SH-SY5Y (cell line): ENCODE measurements around the gene IL16.

Experiments
- GATA2 ChIP-seq: IDR thresholded peaks from 2 replicates; pipeline ENCODE4 v1.6.1; 2011; ENCODE audit warnings: mild to moderate bottlenecking, low read depth, low read length
- GATA3 ChIP-seq: IDR thresholded peaks from 2 replicates; pipeline ENCODE4 v1.6.1; 2011; ENCODE audit warnings: low read depth, mild to moderate bottlenecking, low read length, moderate library complexity

Gene IL16

GRCh38 chr15:81279621-81280485 is 83.2 kb downstream of the IL16 start:
- TF ChIP-seq GATA2 (no peak), GATA3 (no peak)

- TF ChIP-seq GATA3 (no peak), GATA2 (no peak)
Observed at GRCh38 chr15:81280696-81281455, 84.2 kb downstream of the IL16 start.

GRCh38 chr15:81281456-81281735 is 84.7 kb downstream of the IL16 start:
- TF ChIP-seq GATA3, result no peak
- no peak for TF ChIP-seq GATA2

GRCh38 chr15:81281766-81282605 is 85.3 kb downstream of the IL16 start:
- no peak for TF ChIP-seq GATA2
- no peak for TF ChIP-seq GATA3

- no peak for TF ChIP-seq GATA3
- TF ChIP-seq GATA2, result no peak
Observed at GRCh38 chr15:81282606-81282895, 85.9 kb downstream of the IL16 start.

GRCh38 chr15:81282911-81283310 is 86.2 kb downstream of the IL16 start:
- TF ChIP-seq GATA2, result no peak
- no peak for TF ChIP-seq GATA3

GRCh38 chr15:81284256-81285031 is 87.8 kb downstream of the IL16 start:
- no peak for TF ChIP-seq GATA3

- no peak for TF ChIP-seq GATA3
- TF ChIP-seq GATA2, result no peak
Observed at GRCh38 chr15:81285461-81285860, 88.8 kb downstream of the IL16 start.

GRCh38 chr15:81286621-81287121 is 90.0 kb downstream of the IL16 start:
- TF ChIP-seq GATA3 (no peak), GATA2 (no peak)

- TF ChIP-seq GATA2 (no peak), GATA3 (no peak)
Observed at GRCh38 chr15:81288040-81288439, 91.4 kb downstream of the IL16 start.

- TF ChIP-seq GATA3, result no peak
- no peak for TF ChIP-seq GATA2
Observed at GRCh38 chr15:81288616-81289015, 91.9 kb downstream of the IL16 start.

GRCh38 chr15:81289910-81290309 is 93.2 kb downstream of the IL16 start:
- TF ChIP-seq GATA2 (no peak), GATA3 (no peak)

GRCh38 chr15:81291916-81292522 is 95.3 kb downstream of the IL16 start:
- TF ChIP-seq GATA2 (no peak), GATA3 (no peak)
